Stimulated activated CD8-positive, alpha-beta memory T cell treated with anti-CD3 and anti-CD28 coated beads, Interleukin-15, amount 100 ng/mL, for 24 hours (primary cell): ENCODE measurements around the gene COA3.

Experiments used
- DNase-seq: peaks from one replicate; pipeline ENCODE4 v3.0.0-alpha.2; 2020; ENCODE audit warnings: low read depth

The COA3 gene

DNA sequence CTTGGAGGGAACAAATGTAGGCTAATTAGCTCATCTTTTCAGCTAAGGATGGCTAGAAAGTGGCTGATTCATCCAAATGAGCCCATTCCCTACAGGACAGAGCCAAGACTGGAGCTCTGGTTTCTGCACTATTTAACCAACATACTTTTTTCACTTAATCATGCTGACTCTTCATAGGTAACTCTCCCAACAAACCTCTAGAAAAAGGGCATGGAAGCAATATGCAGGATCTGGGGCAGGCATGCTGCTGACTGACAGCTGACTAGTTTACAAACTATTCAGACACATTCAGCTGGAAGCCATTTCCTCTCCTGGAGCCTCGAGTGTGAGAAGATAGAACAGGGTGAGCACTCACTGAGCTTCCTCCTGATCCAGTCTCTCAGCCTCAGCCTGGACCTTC lies 19.4 kb upstream of the COA3 start:
- DNase-seq: no peak

GRCh38 chr17:42814633-42815399 lies 16.3 kb upstream of the COA3 start:
- no peak for DNase-seq

DNA sequence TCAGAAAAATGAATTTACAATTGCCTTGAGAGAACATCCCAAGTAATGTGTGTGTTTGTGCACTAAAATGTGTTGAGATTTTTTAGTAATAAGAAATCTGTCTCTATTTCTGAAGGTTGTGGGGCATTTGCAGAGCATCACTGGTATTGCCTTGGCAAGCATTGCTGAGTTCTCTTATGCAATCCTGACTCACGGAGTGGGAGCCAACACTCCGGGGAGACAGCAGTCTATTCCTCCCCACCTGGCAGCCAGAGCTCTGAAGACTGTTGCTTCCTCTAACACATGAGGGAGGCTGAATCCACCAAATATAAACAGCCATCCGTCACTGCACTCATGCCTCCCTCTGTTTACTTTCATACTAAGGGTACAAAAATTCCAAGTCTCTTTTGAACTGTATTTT lies 10.7 kb upstream of the COA3 start:
- no peak for DNase-seq

GRCh38 chr17:42806249-42806648 lies 7.7 kb upstream of the COA3 start:
- DNase-seq: no peak

- DNase-seq: no peak
Measured at GRCh38 chr17:42804918-42805367, 6.4 kb upstream of the COA3 start.

DNA sequence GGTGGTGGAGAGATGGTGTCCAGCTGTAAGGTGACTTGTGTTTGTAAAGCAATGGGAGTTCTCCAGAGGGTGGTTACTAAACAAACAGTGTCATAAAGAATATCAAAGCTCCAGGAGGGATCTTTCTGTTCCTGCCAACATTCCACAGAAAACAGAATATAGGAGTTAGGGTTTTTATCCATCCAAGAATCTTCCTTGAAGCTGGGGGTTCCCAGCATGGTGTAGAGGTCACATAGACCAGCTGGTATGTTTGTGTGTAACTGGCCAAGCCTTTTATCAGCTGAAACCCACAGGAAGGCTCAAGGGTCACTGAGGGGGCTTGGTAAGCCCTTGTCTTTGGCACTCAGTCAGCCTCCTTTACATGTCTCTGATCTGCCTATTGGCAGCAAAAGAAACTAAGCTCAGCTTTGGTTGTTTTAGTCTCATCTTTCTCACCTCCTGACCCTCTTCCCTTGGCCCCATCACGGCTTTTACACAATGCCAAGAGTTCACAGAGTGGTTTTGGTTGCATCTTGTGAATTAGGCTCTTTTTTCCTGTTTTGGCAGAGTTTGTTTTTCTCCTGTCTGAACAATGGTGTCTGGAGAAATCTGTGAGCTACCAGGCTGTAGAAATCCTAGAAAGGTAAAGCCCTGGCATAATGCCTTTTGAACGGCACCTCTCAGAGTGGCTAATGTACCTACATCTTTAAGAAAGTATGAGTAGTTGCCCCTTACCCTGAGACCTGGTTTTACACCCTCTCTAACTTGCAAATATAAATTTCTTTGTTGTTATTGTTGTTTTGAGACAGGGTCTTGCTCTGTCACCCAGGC lies 4.8 kb upstream of the COA3 start:
- no peak for DNase-seq

DNA sequence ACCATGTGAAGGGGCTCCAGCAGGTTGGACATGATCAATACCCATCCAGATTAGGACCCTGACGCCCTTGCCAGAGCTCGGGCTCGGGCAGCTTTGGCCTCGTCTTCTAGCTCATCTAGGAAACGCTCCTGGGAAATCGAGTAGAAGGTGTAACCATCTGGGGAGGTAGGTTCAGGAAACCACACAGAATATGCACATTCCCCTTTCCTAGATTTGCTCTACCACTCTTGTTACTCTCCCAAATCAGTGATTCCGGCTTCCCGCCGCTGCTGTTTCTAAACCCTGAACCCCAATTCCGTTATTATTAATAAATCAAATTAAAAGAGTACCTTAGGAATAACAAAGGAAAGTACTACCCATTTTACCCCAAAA lies 507 bp downstream of the COA3 start:
- DNase-seq: no peak

GRCh38 chr17:42797067-42798007 lies 1.2 kb downstream of the COA3 start:
- DNase-seq: no peak

GRCh38 chr17:42796066-42796758 lies 2.3 kb downstream of the COA3 start:
- no peak for DNase-seq

DNA sequence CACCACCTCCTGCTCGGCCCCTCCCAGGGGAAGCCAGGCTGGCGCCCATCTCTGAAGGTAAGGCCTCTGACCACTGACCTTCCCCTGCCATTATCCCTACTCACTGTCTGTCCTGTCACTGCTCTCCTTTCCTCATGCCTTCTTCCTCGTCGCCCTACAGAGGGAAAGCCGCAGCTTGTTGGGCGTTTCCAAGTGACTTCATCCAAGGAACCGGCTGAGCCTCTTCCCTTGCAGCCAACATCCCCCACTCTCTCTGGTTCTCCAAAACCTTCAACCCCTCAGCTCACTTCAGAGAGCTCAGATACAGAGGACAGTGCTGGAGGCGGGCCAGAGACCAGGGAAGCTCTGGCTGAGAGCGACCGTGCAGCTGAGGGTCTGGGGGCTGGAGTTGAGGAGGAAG lies 3.0 kb downstream of the COA3 start:
- no peak for DNase-seq

DNA sequence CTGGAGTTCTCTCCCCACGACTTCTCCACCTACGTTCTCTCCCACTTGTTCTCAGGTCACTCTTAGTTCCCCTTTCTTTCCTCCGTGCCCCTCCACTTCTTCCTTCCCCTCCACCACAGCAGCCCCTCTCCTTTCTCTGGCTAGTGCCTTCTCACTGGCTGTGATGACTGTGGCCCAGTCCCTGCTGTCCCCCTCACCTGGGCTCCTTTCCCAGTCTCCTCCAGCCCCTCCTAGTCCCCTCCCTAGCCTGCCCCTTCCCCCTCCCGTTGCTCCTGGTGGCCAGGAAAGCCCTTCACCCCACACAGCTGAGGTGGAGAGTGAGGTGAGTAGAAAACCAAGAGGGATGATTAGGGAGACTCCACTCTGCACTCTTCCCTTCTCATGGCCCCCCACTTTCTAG lies 3.4 kb downstream of the COA3 start:
- no peak for DNase-seq

- DNase-seq: no peak
Measured at GRCh38 chr17:42792545-42792944, 6.0 kb downstream of the COA3 start.

DNA sequence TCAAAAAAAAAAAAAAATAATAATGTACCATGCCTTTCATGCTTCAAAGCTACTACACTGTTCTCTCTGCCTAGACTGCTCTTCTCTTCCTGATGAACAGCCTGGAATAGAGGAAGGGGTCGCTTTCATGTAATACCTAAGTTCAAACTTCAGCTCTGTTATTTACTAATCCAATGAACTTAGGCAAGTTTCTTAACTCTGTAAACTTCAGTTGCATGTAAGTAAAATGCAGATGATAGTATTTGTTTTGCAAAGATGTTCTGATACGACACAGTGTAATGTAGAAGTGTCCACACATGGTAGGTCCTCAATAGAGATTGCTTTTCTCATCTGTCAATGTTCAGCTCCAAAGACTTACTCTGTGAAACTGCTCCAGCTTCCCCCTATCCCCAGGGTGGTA lies 6.6 kb downstream of the COA3 start:
- no peak for DNase-seq

- DNase-seq: no peak
Measured at GRCh38 chr17:42787266-42787665, 11.2 kb downstream of the COA3 start.

GRCh38 chr17:42784811-42785592 lies 13.5 kb downstream of the COA3 start:
- DNase-seq: no peak

DNA sequence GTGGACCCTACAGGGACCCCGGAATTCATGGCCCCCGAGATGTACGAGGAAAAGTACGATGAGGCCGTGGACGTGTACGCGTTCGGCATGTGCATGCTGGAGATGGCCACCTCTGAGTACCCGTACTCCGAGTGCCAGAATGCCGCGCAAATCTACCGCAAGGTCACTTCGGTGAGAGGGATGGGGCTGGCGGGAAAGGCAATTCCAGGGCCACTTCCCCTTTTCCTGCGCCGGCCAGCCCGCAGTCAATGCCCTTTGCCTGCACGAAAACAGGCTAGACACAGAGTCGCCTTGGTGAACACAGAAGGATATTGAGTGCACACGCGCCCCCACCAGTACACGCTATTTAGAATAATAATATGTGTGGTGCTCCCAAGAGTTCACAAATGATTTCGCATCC lies 14.1 kb downstream of the COA3 start:
- no peak for DNase-seq

DNA sequence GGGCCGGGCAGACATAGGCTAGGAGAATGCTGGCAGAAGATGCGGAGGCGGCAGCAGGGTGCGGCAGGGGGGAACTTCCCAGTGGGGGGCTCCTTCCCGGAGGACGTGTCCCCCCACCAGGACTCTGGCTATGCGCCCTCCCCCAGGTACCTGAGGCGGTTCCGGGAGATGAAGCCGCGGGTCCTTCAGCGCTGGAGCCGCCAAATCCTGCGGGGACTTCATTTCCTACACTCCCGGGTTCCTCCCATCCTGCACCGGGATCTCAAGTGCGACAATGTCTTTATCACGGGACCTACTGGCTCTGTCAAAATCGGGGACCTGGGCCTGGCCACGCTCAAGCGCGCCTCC lies 14.7 kb downstream of the COA3 start:
- no peak for DNase-seq

- DNase-seq: no peak
Measured at GRCh38 chr17:42783062-42783790, 15.3 kb downstream of the COA3 start.

- DNase-seq: no peak
Measured at GRCh38 chr17:42782166-42783061, 16.1 kb downstream of the COA3 start.
